Thyroid gland (tissue), 4 donors: Measurements from ENCODE around the gene MMP20.

Experiments used
- CTCF ChIP-seq, 6 experiments: fragments of 200-600 bp in 3 of 6; fragments of 450-650 bp in 3 of 6; sonication (generic) in 3 of 6; IDR thresholded peaks; one replicate each; pipeline ENCODE4 v1.5.1; 2016 to 2019; ENCODE audit warnings: antibody characterized with exemption in 6 of 6, mild to moderate bottlenecking in 2 of 6, inconsistent platforms in 1 of 6, moderate library complexity in 1 of 6
- POLR2A ChIP-seq, 2 donors: fragments of 450-650 bp; IDR thresholded peaks; one replicate each; pipeline ENCODE4 v1.6.1; 2017; ENCODE audit warnings: antibody characterized with exemption in 2 of 2, mild to moderate bottlenecking in 2 of 2, moderate library complexity in 1 of 2

DNA sequence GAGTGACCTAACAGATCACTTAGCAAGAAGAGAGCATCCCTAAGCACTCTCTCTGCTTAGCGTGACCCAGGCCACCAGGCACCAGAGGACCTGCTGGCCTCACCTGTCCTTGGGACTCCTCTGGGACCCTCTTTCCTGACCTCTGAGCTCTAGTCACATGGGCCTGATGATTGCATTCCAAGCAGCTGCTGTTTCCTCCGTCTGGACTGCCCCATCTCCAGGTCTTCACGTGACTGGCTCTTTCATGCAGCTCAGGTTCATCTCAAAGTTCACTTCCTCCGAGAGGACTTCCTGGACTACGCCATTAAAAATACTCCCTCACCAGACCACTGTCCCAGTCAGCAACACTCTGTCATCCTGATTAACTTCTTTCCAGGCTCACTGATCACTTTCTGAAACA, 2.9 kb downstream of the MMP20 start:
- TF ChIP-seq POLR2A (IDR thresholded peaks at IDR 0.05): no peak
- no peak for TF ChIP-seq CTCF (IDR thresholded peaks at IDR 0.05)
